SK-N-DZ (cell line): Measurements from ENCODE around the gene ATL2.
"Not testable (repeated sequence)": the region's sequence is repeated elsewhere in the genome, so short reads cannot be mapped to it uniquely, and the experiment has no call there.

Source experiments
- DNase-seq: peaks from one replicate; pipeline ENCODE4 v3.0.0-alpha.2; 2015; ENCODE audit warnings: low spot score

Gene ATL2

GRCh38 chr2:38390947-38391346, 13.9 kb upstream of the ATL2 start:
- no peak for DNase-seq

GRCh38 chr2:38387887-38388286, 10.8 kb upstream of the ATL2 start:
- no peak for DNase-seq

GRCh38 chr2:38386821-38387220, 9.7 kb upstream of the ATL2 start:
- no peak for DNase-seq

- DNase-seq, result no peak
These were observed 9.3 kb upstream of the ATL2 start for GRCh38 chr2:38386377-38386776.

GRCh38 chr2:38384338-38384737, 7.3 kb upstream of the ATL2 start:
- no peak for DNase-seq

GRCh38 chr2:38383741-38384140, 6.7 kb upstream of the ATL2 start:
- DNase-seq, result not testable (repeated sequence)

- no peak for DNase-seq
These were observed 4.5 kb upstream of the ATL2 start for GRCh38 chr2:38381381-38382143.

- no peak for DNase-seq
These were observed 3.5 kb upstream of the ATL2 start for GRCh38 chr2:38380397-38381130.

- DNase-seq, result peak; percentile 70
These were observed 575 bp downstream of the ATL2 start for GRCh38 chr2:38376346-38377049.

GRCh38 chr2:38375696-38376345, 1.3 kb downstream of the ATL2 start:
- DNase-seq, result no peak

- DNase-seq, result no peak
These were observed 2.1 kb downstream of the ATL2 start for GRCh38 chr2:38374984-38375383.

GRCh38 chr2:38371235-38371634, 5.8 kb downstream of the ATL2 start:
- DNase-seq, result no peak

GRCh38 chr2:38370664-38371063, 6.4 kb downstream of the ATL2 start:
- DNase-seq, result no peak

GRCh38 chr2:38362232-38362631, 14.8 kb downstream of the ATL2 start:
- no peak for DNase-seq

- DNase-seq, result no peak
These were observed 16.9 kb downstream of the ATL2 start for GRCh38 chr2:38360177-38360576.

- DNase-seq, result no peak
These were observed 23.7 kb downstream of the ATL2 start for GRCh38 chr2:38353402-38353801.

- DNase-seq, result no peak
These were observed 24.7 kb downstream of the ATL2 start for GRCh38 chr2:38352336-38352735.

GRCh38 chr2:38345323-38346038, 31.6 kb downstream of the ATL2 start:
- no peak for DNase-seq

GRCh38 chr2:38344813-38345212, 32.3 kb downstream of the ATL2 start:
- DNase-seq, result no peak

- no peak for DNase-seq
These were observed 33.9 kb downstream of the ATL2 start for GRCh38 chr2:38343212-38343611.

- no peak for DNase-seq
These were observed 40.5 kb downstream of the ATL2 start for GRCh38 chr2:38336621-38337020.
